CD4-positive, CD25-positive, alpha-beta regulatory T cell (primary cell): Measurements from ENCODE around the gene MICAL2. TPM values are rescaled to one million over a fixed set of nuclear protein-coding genes. Genes with fewer than 3 reads are reported as not detected.
"Not testable (repeated sequence)": the region's sequence is repeated elsewhere in the genome, so short reads cannot be mapped to it uniquely, and the experiment has no call there.

Experiments
- ATAC-seq, 2 donors: fragments of 150-1000 bp; cut with Tn5 transposase; one replicate each; pipeline ENCODE4 v1.10.0; 2021; ENCODE audit warnings: low read depth in 2 of 2, moderate number of reproducible peaks in 2 of 2, moderate library complexity in 1 of 2
- DNase-seq, 3 donors: peaks; one replicate each; pipeline versions ENCODE4 v3.0.0 to v3.0.0-alpha.2; 2012 to 2022; ENCODE audit warnings: mixed read lengths in 1 of 3
- H3K27ac ChIP-seq: one replicate; pipeline ENCODE4 v1.7.0; 2013; ENCODE audit warnings: mild to moderate bottlenecking, low read length; ENCODE audit not compliant: insufficient read depth, poor library complexity, severe bottlenecking
- H3K27me3 ChIP-seq: one replicate; pipeline ENCODE4 v1.7.0; 2013; ENCODE audit warnings: low read length; ENCODE audit not compliant: control insufficient read depth, insufficient read depth
- H3K36me3 ChIP-seq: one replicate; pipeline ENCODE4 v1.7.0; 2013; ENCODE audit warnings: mild to moderate bottlenecking, low read length, moderate library complexity; ENCODE audit not compliant: control insufficient read depth, insufficient read depth
- H3K4me1 ChIP-seq: 2 replicates; pipeline ENCODE4 v1.7.0; 2013; ENCODE audit warnings: mild to moderate bottlenecking, low read length; ENCODE audit not compliant: insufficient read depth, control insufficient read depth, poor library complexity, severe bottlenecking
- H3K4me3 ChIP-seq: one replicate; pipeline ENCODE4 v1.7.0; 2013; ENCODE audit warnings: low read depth, mild to moderate bottlenecking, low read length, moderate library complexity
- H3K9me3 ChIP-seq, 2 experiments: 1 replicate in 1 of 2; 2 replicates in 1 of 2; pipeline ENCODE4 v1.7.0; 2013; ENCODE audit warnings: low read length in 2 of 2, mild to moderate bottlenecking in 1 of 2, moderate library complexity in 1 of 2; ENCODE audit not compliant: control insufficient read depth in 2 of 2
- H3K27ac Mint-ChIP-seq, 3 donors: one replicate each; pipeline ENCODE4 v1.8.0; 2020 to 2022; ENCODE audit warnings: mild to moderate bottlenecking in 3 of 3, mixed read lengths in 3 of 3, moderate library complexity in 2 of 3
- H3K27me3 Mint-ChIP-seq: one replicate; pipeline ENCODE4 v1.8.0; 2022; ENCODE audit warnings: mild to moderate bottlenecking, mixed read lengths
- H3K36me3 Mint-ChIP-seq: one replicate; pipeline ENCODE4 v1.8.0; 2020; ENCODE audit warnings: mixed read lengths
- H3K4me1 Mint-ChIP-seq, 4 donors: one replicate each; pipeline ENCODE4 v1.8.0; 2020 to 2022; ENCODE audit warnings: mixed read lengths in 4 of 4, mild to moderate bottlenecking in 1 of 4
- H3K4me3 Mint-ChIP-seq, 4 donors: one replicate each; pipeline ENCODE4 v1.8.0; 2020 to 2022; ENCODE audit warnings: mild to moderate bottlenecking in 4 of 4, mixed read lengths in 4 of 4, moderate library complexity in 3 of 4
- H3K9me3 Mint-ChIP-seq, 7 donors: one replicate each; pipeline ENCODE4 v1.8.0; 2020 to 2022; ENCODE audit warnings: mixed read lengths in 7 of 7, mild to moderate bottlenecking in 3 of 7, moderate library complexity in 2 of 7
- polyA plus RNA-seq, 4 donors: library from polyadenylated mRNA; unstranded; fragments of 300-500 nt; fragmentation: Illumina TruSeq; gene quantifications; one replicate each; pipeline ENCODE4 v1.2.3, GENCODE V29; 2021
- total RNA-seq: library from RNA; stranded (reverse); gene quantifications from one replicate; pipeline ENCODE4 v1.2.3, GENCODE V29; 2022

The MICAL2 gene
- total and polyA plus RNA-seq, 5 donors from 2014 or later, result 15.9 to 67.5 (median 24.4) TPM

GRCh38 chr11:12144330-12145174 is 34.2 kb downstream of the MICAL2 start:
- ATAC-seq, result no peak
- Mint-ChIP-seq H3K4me3 (peak overlapping the region in 1 of 4 donors; percentile 39), H3K27ac (peak overlapping the region; percentile 2 to 42 (median 29)), H3K27me3 (no peaks in the 10 kb centered on the region), H3K9me3 (peaks cover 0 to 1% (median 0%) of the 10 kb centered on the region in 7 donors), H3K36me3 (peaks cover 4% of the 10 kb centered on the region), H3K4me1 (peaks cover 32 to 59% (median 37%) of the 10 kb centered on the region in 4 donors)
- no peaks in the 10 kb centered on the region for H3K36me3 ChIP-seq
- H3K27me3 ChIP-seq, result no peaks in the 10 kb centered on the region
- peaks cover 27% of the 10 kb centered on the region for H3K4me1 ChIP-seq
- no peak for DNase-seq
- H3K9me3 ChIP-seq, result no peaks in the 10 kb centered on the region
- no peak overlapping the region for H3K4me3 ChIP-seq
- H3K27ac ChIP-seq, result no peak overlapping the region

- H3K27me3 ChIP-seq, H3K36me3 ChIP-seq, H3K9me3 Mint-ChIP-seq, DNase-seq, H3K4me3 Mint-ChIP-seq, H3K9me3 ChIP-seq, H3K27me3 Mint-ChIP-seq, H3K27ac ChIP-seq, ATAC-seq, H3K4me3 ChIP-seq, H3K36me3 Mint-ChIP-seq: not testable (repeated sequence)
- H3K27ac Mint-ChIP-seq, result peak overlapping the region in 1 of 3 donors; percentile 50
- peaks cover 26% of the 10 kb centered on the region for H3K4me1 ChIP-seq
- H3K4me1 Mint-ChIP-seq, result peaks cover 26 to 66% (median 36%) of the 10 kb centered on the region in 4 donors
Observed at GRCh38 chr11:12146678-12147077, 36.3 kb downstream of the MICAL2 start.

GRCh38 chr11:12147827-12148226 is 37.4 kb downstream of the MICAL2 start:
- H3K9me3 Mint-ChIP-seq, result peaks cover 0 to 1% (median 0%) of the 10 kb centered on the region in 7 donors
- H3K27ac Mint-ChIP-seq, result peak overlapping the region in 1 of 3 donors; percentile 76
- Histone ChIP-seq H3K36me3 (no peaks in the 10 kb centered on the region), H3K27me3 (no peaks in the 10 kb centered on the region), H3K9me3 (no peaks in the 10 kb centered on the region), H3K27ac (no peak overlapping the region), H3K4me1 (peaks cover 26% of the 10 kb centered on the region), H3K4me3 (no peak overlapping the region)
- H3K36me3 Mint-ChIP-seq, result peaks cover 4% of the 10 kb centered on the region
- no peak overlapping the region for H3K4me3 Mint-ChIP-seq
- ATAC-seq (no peak), DNase-seq (no peak)
- no peaks in the 10 kb centered on the region for H3K27me3 Mint-ChIP-seq
- H3K4me1 Mint-ChIP-seq, result peaks cover 27 to 61% (median 36%) of the 10 kb centered on the region in 4 donors

GRCh38 chr11:12148466-12148865 is 38.1 kb downstream of the MICAL2 start:
- no peak for ATAC-seq
- H3K27ac ChIP-seq, result no peak overlapping the region
- H3K36me3 Mint-ChIP-seq, result peaks cover 4% of the 10 kb centered on the region
- H3K4me3 ChIP-seq, result no peak overlapping the region
- no peaks in the 10 kb centered on the region for H3K27me3 ChIP-seq
- no peak for DNase-seq
- H3K4me1 Mint-ChIP-seq, result peaks cover 23 to 55% (median 29%) of the 10 kb centered on the region in 4 donors
- H3K9me3 Mint-ChIP-seq, result peaks cover 0 to 1% (median 0%) of the 10 kb centered on the region in 7 donors
- peaks cover 23% of the 10 kb centered on the region for H3K4me1 ChIP-seq
- no peak overlapping the region for H3K4me3 Mint-ChIP-seq
- H3K27me3 Mint-ChIP-seq, result no peaks in the 10 kb centered on the region
- H3K27ac Mint-ChIP-seq, result peak overlapping the region in 1 of 3 donors; percentile 76
- no peaks in the 10 kb centered on the region for H3K9me3 ChIP-seq
- no peaks in the 10 kb centered on the region for H3K36me3 ChIP-seq

- Mint-ChIP-seq H3K4me1 (peaks cover 20 to 51% (median 25%) of the 10 kb centered on the region in 4 donors), H3K36me3 (peaks cover 4% of the 10 kb centered on the region), H3K27ac (peak overlapping the region in 2 of 3 donors; percentile 76 to 79), H3K4me3 (no peak overlapping the region), H3K9me3 (no peaks in the 10 kb centered on the region), H3K27me3 (no peaks in the 10 kb centered on the region)
- H3K9me3 ChIP-seq, result no peaks in the 10 kb centered on the region
- no peak overlapping the region for H3K27ac ChIP-seq
- no peak overlapping the region for H3K4me3 ChIP-seq
- H3K36me3 ChIP-seq, result peaks cover under 1% of the 10 kb centered on the region
- H3K4me1 ChIP-seq, result peaks cover 19% of the 10 kb centered on the region
- ATAC-seq, result no peak
- DNase-seq, result no peak
- no peaks in the 10 kb centered on the region for H3K27me3 ChIP-seq
Observed at GRCh38 chr11:12148882-12149281, 38.5 kb downstream of the MICAL2 start.

- Histone ChIP-seq H3K27ac (no peak overlapping the region), H3K9me3 (no peaks in the 10 kb centered on the region), H3K4me1 (peaks cover 11% of the 10 kb centered on the region), H3K27me3 (no peaks in the 10 kb centered on the region), H3K36me3 (peaks cover 3% of the 10 kb centered on the region), H3K4me3 (no peak overlapping the region)
- ATAC-seq (no peak), DNase-seq (no peak)
- H3K4me1 Mint-ChIP-seq, result peaks cover 13 to 42% (median 18%) of the 10 kb centered on the region in 4 donors
- H3K27me3 Mint-ChIP-seq, result no peaks in the 10 kb centered on the region
- H3K9me3 Mint-ChIP-seq, result no peaks in the 10 kb centered on the region
- H3K36me3 Mint-ChIP-seq, result peaks cover 4% of the 10 kb centered on the region
- no peak overlapping the region for H3K4me3 Mint-ChIP-seq
- peak overlapping the region in 2 of 3 donors; percentile 75 to 79 for H3K27ac Mint-ChIP-seq
Observed at GRCh38 chr11:12149672-12150225, 39.4 kb downstream of the MICAL2 start.

- peaks cover 3% of the 10 kb centered on the region for H3K36me3 ChIP-seq
- no peak overlapping the region for H3K27ac ChIP-seq
- no peak for ATAC-seq
- H3K4me3 ChIP-seq, result no peak overlapping the region
- no peak overlapping the region for H3K4me3 Mint-ChIP-seq
- DNase-seq, result peak in 1 of 3 donors; percentile 46
- no peaks in the 10 kb centered on the region for H3K27me3 Mint-ChIP-seq
- H3K27me3 ChIP-seq, result no peaks in the 10 kb centered on the region
- H3K9me3 Mint-ChIP-seq, result peaks cover 0 to 2% (median 0%) of the 10 kb centered on the region in 7 donors
- peaks cover 15 to 43% (median 17%) of the 10 kb centered on the region in 4 donors for H3K4me1 Mint-ChIP-seq
- peaks cover 8% of the 10 kb centered on the region for H3K4me1 ChIP-seq
- H3K27ac Mint-ChIP-seq, result peak overlapping the region in 2 of 3 donors; percentile 37 to 79
- H3K36me3 Mint-ChIP-seq, result peaks cover 4% of the 10 kb centered on the region
- H3K9me3 ChIP-seq, result no peaks in the 10 kb centered on the region
Observed at GRCh38 chr11:12150831-12151382, 40.5 kb downstream of the MICAL2 start.
